HepG2 (cell line): ENCODE measurements around the gene TNP2. TPM values are rescaled to one million over a fixed set of nuclear protein-coding genes. Genes with fewer than 3 reads are reported as not detected.

Source experiments
- ATAC-seq: fragments of 200-7000 bp; cut with Tn5 transposase; 3 replicates; pipeline ENCODE4 v1.9.1; 2020; ENCODE audit warnings: mild to moderate bottlenecking, moderate library complexity
- BruUV-seq: library from RNA; stranded (reverse); fragments of 400-500 nt; replicated peaks from 2 replicates; lab custom pipeline; 2021; lab: Mats Ljungman, UMichigan
- CTCF ChIA-PET: fragments of 300-600 bp; formaldehyde crosslinking; extraction: SDS; loops from one replicate; lab custom pipeline; 2021; ENCODE audit warnings: low total read pairs, inconsistent platforms, low intra/inter-chr PET ratio; lab: Yijun Ruan, JAX
- POLR2A ChIA-PET: fragments of 350-600 bp; sonication (Branson Sonifier 250); formaldehyde crosslinking; loops from one replicate; lab custom pipeline; 2020; ENCODE audit warnings: antibody characterized with exemption, inconsistent platforms; lab: Yijun Ruan, JAX
- DNase-seq: peaks from one replicate; pipeline ENCODE4 v3.0.0-alpha.2; 2015; ENCODE audit warnings: low spot score
- FAIRE-seq: peaks from 3 replicates; lab custom pipeline; 2011; peaks lifted over from hg19 to GRCh38; lab: Jason Lieb, UNC
- H2AFZ ChIP-seq: one replicate; pipeline ENCODE4 v1.6.1; 2011; ENCODE audit warnings: low read length, inconsistent platforms
- H3K27ac ChIP-seq: fragments of 300-600 bp; 3 replicates; pipeline ENCODE4 v1.8.0; 2011; ENCODE audit warnings: mixed run types, mild to moderate bottlenecking, mixed read lengths, low read length, inconsistent platforms; ENCODE audit not compliant: insufficient read depth; ENCODE audit errors: extremely low read length
- H3K27me3 ChIP-seq, 2 experiments: fragments of 200-600 bp in 1 of 2; 2 replicates in 1 of 2; 3 replicates in 1 of 2; pipeline versions ENCODE4 v1.6.0 to v1.8.0; 2011; ENCODE audit warnings: low read length in 2 of 2, mild to moderate bottlenecking in 2 of 2, moderate library complexity in 2 of 2, inconsistent platforms in 1 of 2; ENCODE audit not compliant: insufficient read depth in 2 of 2, control insufficient read depth in 1 of 2
- H3K36me3 ChIP-seq, 2 experiments: fragments of 200-600 bp in 1 of 2; replicated peaks in 1 of 2; 2 replicates in 1 of 2; 3 replicates in 1 of 2; pipeline versions ENCODE4 v1.5.1 to v1.8.0; 2011; ENCODE audit warnings: low read length in 2 of 2, inconsistent platforms in 1 of 2; ENCODE audit not compliant: insufficient read depth in 2 of 2, control insufficient read depth in 1 of 2
- H3K4me1 ChIP-seq: 2 replicates; pipeline ENCODE4 v1.5.1; 2012; ENCODE audit warnings: low read length, inconsistent platforms; ENCODE audit not compliant: insufficient read depth
- H3K4me2 ChIP-seq: 2 replicates; pipeline ENCODE4 v1.6.0; 2011; ENCODE audit warnings: low read depth, low read length, inconsistent platforms
- H3K4me3 ChIP-seq, 3 experiments: fragments of 200-600 bp in 1 of 3; sonication (generic), shearing (Covaris generic) in 1 of 3; replicated peaks in 1 of 3; 2 replicates each; pipeline ENCODE4 v1.5.1; 2011 to 2016; ENCODE audit warnings: low read length in 3 of 3, inconsistent platforms in 2 of 3, low read depth in 2 of 3, mild to moderate bottlenecking in 2 of 3, control low read depth in 1 of 3, mixed read lengths in 1 of 3; ENCODE audit not compliant: insufficient read depth in 1 of 3
- H3K79me2 ChIP-seq: one replicate; pipeline ENCODE4 v1.6.1; 2011; ENCODE audit warnings: low read length, inconsistent platforms; ENCODE audit not compliant: insufficient read depth
- H3K9ac ChIP-seq: 2 replicates; pipeline ENCODE4 v1.6.0; 2011; ENCODE audit warnings: mild to moderate bottlenecking, low read depth, low read length, inconsistent platforms; ENCODE audit not compliant: insufficient read depth
- H3K9me3 ChIP-seq: 2 replicates; pipeline ENCODE4 v1.5.1; 2012; ENCODE audit warnings: mild to moderate bottlenecking, low read length
- H4K20me1 ChIP-seq: 2 replicates; pipeline ENCODE4 v1.6.0; 2011; ENCODE audit warnings: inconsistent platforms, mild to moderate bottlenecking, low read length, moderate library complexity; ENCODE audit not compliant: insufficient read depth
- NFIC ChIP-seq: IDR thresholded peaks from 2 replicates; pipeline ENCODE4 v1.6.1; 2012; ENCODE audit warnings: mild to moderate bottlenecking, low read length, inconsistent platforms
- NR0B2 ChIP-seq: sonication (generic); formaldehyde crosslinking; IDR thresholded peaks from 2 replicates; pipeline ENCODE4 v1.4.0; 2020; ENCODE audit warnings: mild to moderate bottlenecking, missing genetic modification reagents
- SATB2 ChIP-seq: sonication (generic); formaldehyde crosslinking; IDR thresholded peaks from 2 replicates; pipeline ENCODE4 v1.5.0; 2020; ENCODE audit warnings: missing genetic modification reagents
- ZKSCAN8 ChIP-seq: IDR thresholded peaks from 2 replicates; pipeline ENCODE4 v1.6.1; 2016; ENCODE audit warnings: borderline replicate concordance, missing genetic modification reagents, missing compliant biosample characterization
- ZNF232 ChIP-seq: sonication (generic); formaldehyde crosslinking; IDR thresholded peaks from 2 replicates; pipeline ENCODE4 v1.4.0; 2020; ENCODE audit warnings: missing genetic modification reagents, borderline replicate concordance
- WGBS: methylation state at CpG from one replicate; pipeline ENCODE4 v1.1.6; 2017; ENCODE audit warnings: low lambda C conversion rate; 5-methylcytosine and 5-hydroxymethylcytosine counted together
- in situ Hi-C: cut with HindIII; loops from 2 replicates; pipeline ENCODE4 v1.10.0; 2017; ENCODE audit warnings: low pct_unique_long_range_greater_than_20kb; ENCODE audit not compliant: extremely low pct_ligation_motif_present
- intact Hi-C: fragments of 100-400 bp; cut with micrococcal nuclease; formaldehyde crosslinking; loops from one replicate; pipeline ENCODE4 v1.10.0; 2022; ENCODE audit not compliant: unreplicated experiment
- polyA plus RNA-seq, 8 experiments: library from polyadenylated mRNA; depleted of rRNA in 3 of 8; stranded (reverse) in 7 of 8; unstranded in 1 of 8; fragments of >200 nt; fragmentation: Illumina TruSeq in 4 of 8; extraction: Trizol in 4 of 8; gene quantifications; 2 replicates each; pipeline versions ENCODE4 v1.2.1 to v1.2.3, GENCODE V29; 2011 to 2016; ENCODE audit warnings: low read depth in 4 of 8, missing spikeins in 1 of 8, mixed read lengths in 1 of 8; ENCODE audit not compliant: insufficient read depth in 1 of 8
- total RNA-seq, 5 experiments: library from RNA; depleted of rRNA; stranded (reverse); fragments of >200 nt; fragmentation: Illumina TruSeq; extraction: Trizol; gene quantifications; 2 replicates each; pipeline ENCODE4 v1.2.3, GENCODE V29; 2016; ENCODE audit warnings: low read depth in 1 of 5
- TF ChIP-seq, protein P1 (sequence below): sonication (generic); formaldehyde crosslinking; IDR thresholded peaks from 2 replicates; pipeline ENCODE4 v1.8.1; 2023; ENCODE audit warnings: mild to moderate bottlenecking, missing genetic modification reagents, borderline replicate concordance
- TF ChIP-seq, protein P2 (sequence below): sonication (generic); formaldehyde crosslinking; conservative IDR thresholded peaks from 2 replicates; pipeline ENCODE4 v1.8.1; 2023; ENCODE audit warnings: missing genetic modification reagents
- TF ChIP-seq, protein P3 (sequence below): sonication (generic); formaldehyde crosslinking; IDR thresholded peaks from 2 replicates; pipeline ENCODE4 v1.4.0; 2020; ENCODE audit warnings: mild to moderate bottlenecking, missing genetic modification reagents

The TNP2 gene
- total and polyA plus RNA-seq, 2 of the 13 experiments (the other 11 are each of a cell fraction or from before 2014, with no cell fraction given) = not detected

GRCh38 chr16:11296351-11296705 is 27.2 kb upstream of the TNP2 start (continued):
- TF ChIP-seq NFIC = no peak; the same call in 1 of the 2 replicates

DNA sequence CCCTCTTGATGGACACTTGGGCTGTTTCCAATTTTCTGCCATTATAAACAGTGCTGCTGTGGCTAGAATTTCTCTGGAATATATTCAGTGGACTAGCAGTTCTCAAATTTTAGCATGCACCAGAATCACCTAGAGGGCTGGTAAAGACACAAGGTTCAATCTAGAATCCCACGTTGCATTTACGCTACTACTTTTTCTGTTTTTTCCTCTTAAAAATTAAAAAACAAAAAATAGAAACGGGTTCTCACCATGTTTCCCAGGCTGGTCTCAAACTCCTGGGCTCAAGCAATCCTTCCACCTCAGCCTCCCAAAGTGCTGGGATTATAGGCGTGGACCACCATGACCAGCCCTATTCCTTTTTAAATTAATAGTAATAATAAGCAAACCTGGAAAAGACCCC is 26.5 kb upstream of the TNP2 start:
- intact Hi-C loops = loop anchor here (2.0 to 5.0 kb wide), 4 partner anchors 15 to 188 kb away; partner anchors contain the start of genes PRM1 and SOCS1
- CTCF ChIA-PET = no interaction called here
- BruUV-seq = no TSS peak

More for the DNA sequence above, 26.5 kb upstream of the TNP2 start:
- Histone ChIP-seq H3K9ac (no peak overlapping the region), H3K4me2 (peak overlapping the region; percentile 80; the same call in 1 of the 2 replicates), H3K27me3 (no peaks in the 10 kb centered on the region), H3K27ac (peak overlapping the region; percentile 68), H4K20me1 (no peaks in the 10 kb centered on the region), H3K36me3 (no peaks in the 10 kb centered on the region), H3K4me1 (peaks cover 100% of the 10 kb centered on the region), H3K4me3 (0 out of 6 replicates have a peak overlapping the region, but pooled peaks of 1 of the 3 experiments have one; percentile 67), H2AFZ (no peak overlapping the region), H3K79me2 (no peaks in the 10 kb centered on the region), H3K9me3 (no peaks in the 10 kb centered on the region)
- ATAC-seq (no peak), DNase-seq (no peak), FAIRE-seq (no peak)
- TF ChIP-seq NR0B2 (CRISPR knock-in tag) = no peak
- TF ChIP-seq, protein P1, sequence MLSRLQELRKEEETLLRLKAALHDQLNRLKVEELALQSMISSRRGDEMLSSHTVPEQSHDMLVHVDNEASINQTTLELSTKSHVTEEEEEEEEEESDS (CRISPR knock-in tag) = 0 out of 2 replicates have a peak, but pooled peaks have one; percentile 25
- TF ChIP-seq ZKSCAN8 = no peak
- TF ChIP-seq, protein P2, sequence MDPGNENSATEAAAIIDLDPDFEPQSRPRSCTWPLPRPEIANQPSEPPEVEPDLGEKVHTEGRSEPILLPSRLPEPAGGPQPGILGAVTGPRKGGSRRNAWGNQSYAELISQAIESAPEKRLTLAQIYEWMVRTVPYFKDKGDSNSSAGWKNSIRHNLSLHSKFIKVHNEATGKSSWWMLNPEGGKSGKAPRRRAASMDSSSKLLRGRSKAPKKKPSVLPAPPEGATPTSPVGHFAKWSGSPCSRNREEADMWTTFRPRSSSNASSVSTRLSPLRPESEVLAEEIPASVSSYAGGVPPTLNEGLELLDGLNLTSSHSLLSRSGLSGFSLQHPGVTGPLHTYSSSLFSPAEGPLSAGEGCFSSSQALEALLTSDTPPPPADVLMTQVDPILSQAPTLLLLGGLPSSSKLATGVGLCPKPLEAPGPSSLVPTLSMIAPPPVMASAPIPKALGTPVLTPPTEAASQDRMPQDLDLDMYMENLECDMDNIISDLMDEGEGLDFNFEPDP (CRISPR knock-in tag) = peak; percentile 95; the same call in 1 of the 2 replicates
- TF ChIP-seq SATB2 (CRISPR knock-in tag) = no peak
- TF ChIP-seq, protein P3, sequence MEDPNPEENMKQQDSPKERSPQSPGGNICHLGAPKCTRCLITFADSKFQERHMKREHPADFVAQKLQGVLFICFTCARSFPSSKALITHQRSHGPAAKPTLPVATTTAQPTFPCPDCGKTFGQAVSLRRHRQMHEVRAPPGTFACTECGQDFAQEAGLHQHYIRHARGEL (CRISPR knock-in tag) = no peak
- 0 out of 2 replicates have a peak, but pooled peaks have one; percentile 18 for TF ChIP-seq ZNF232 (CRISPR knock-in tag)
- in situ Hi-C loops = no loop called here
- 85% methylated on average over 4 of the region's 4 CpGs for WGBS
- POLR2A ChIA-PET = interaction anchor here (3.4 to 6.2 kb wide), 3 partner anchors 16 to 75 kb away, joined by 37 to 167 read pairs (median 76); partner anchors contain the start of genes PRM1 and SOCS1
